Measurements from ENCODE around the gene SNPH.

SNPH gene

DNA sequence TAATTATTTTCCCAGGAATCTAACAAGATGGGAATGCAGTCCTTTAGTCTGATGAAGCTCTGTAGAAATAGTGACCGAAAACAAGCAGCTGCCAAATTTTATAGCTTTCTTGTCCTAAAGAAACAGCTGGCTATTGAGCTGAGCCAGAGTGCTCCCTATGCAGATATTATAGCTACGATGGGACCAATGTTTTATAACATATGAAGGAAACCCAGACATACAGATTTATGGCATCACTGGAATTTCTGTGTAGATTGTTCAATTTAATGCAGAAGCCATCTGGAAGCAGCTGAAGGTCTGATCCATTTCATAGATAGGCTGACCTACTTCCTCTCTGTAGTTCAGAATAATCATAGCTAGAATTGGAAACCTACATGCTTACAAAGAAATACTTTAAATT lies 11.8 kb upstream of the SNPH start:
- no peak for DNase-seq (ENCODE audit: low read depth, low spot score)
- no peak overlapping the region for H3K4me3 ChIP-seq (ENCODE audit: low read length)

DNA sequence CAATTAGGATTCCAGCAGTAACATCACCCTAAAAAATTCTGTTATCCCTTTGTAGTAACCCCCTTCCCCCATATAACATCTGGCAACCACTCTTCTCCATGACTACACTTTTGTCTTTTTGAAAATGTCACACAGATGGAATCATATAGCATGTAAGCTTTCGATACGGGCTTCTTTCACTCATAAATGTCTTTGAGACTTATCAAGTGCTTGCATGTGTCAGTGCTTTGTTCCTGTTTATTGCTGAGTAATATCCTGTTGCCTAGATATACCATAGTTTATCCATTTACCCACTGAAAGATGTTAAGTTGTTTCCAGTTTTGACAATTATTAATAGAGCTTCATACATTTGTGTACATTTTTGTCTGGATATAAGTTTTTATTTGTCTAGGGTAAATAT lies 10.4 kb upstream of the SNPH start:
- DNase-seq (ENCODE audit: low read depth, low spot score): no peak
- no peak overlapping the region for H3K4me3 ChIP-seq (ENCODE audit: low read length)

DNA sequence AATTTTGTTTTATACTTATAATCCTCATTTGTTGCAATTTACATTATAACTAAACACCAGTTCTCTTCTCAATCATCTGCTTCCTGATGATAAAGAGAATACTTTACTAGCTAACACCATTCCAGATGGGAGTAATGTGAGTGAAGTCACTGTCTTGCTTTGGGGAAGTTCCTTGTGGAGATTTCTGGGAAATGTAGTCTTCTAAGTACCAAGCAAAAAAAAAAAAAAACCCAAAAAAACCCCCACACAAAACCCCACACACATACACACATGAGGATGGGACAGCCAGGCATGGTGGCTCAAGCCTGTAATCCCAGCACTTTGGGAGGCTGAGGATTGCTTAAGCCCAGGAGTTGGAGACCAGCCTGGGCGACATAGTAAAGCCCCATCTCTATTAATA lies 2.2 kb upstream of the SNPH start:
- no peak overlapping the region for H3K4me3 ChIP-seq (ENCODE audit: low read length)
- DNase-seq (ENCODE audit: low read depth, low spot score): no peak

DNA sequence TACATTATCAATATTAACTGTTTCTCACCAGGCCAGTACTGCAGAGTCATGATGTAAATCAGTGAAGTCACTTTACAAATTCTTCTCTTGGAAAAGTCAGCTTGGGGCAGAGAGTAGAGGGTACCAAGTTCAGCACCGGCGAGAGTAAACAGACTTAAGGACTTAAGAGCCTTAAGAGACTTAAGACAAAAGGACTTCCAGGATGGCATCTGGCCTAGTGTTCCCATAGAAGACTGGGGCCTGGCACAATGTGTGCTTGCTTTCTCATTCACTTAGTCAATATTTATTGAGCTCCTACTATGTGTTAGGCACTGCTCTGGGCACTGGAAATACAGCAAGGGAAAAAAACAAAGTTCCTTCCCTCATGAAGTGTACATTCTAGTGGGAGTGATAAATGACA lies 1.4 kb upstream of the SNPH start:
- no peak overlapping the region for H3K4me3 ChIP-seq (ENCODE audit: low read length)
- no peak for DNase-seq (ENCODE audit: low read depth, low spot score)

DNA sequence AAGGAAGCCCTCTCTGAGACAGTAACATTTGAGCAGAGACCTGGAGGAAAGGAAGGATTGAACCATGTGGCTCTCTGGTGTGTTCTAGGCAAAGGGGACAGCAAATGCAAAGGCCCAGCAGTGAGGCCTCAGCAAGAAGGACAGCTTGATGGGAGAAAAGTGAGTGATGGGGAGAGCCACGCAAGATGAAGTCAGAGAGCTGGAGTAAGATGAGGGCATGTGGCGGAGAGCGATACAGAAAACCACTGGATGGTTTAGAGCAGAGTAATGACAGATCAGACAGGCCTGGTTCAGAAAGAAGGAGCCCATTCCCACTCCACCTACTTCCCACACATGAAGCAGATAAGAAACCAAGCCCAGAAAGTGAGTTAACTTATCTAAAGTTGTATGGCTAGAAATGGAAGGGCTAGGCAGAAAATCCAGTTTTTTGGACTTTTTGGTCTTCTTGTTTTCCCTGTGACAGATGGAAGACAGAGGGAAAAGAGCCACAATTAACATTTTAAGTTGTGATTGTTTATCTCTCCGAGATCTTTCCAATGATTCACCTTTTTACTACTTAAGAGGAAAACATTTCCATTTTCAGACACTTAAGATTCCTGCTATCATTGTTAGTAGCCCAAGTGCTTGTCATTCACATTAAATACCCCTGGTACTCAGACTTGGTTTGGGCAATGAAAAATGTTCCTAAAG lies 723 bp upstream of the SNPH start:
- peak overlapping the region; percentile 64 for H3K4me3 ChIP-seq (ENCODE audit: low read length)

DNA sequence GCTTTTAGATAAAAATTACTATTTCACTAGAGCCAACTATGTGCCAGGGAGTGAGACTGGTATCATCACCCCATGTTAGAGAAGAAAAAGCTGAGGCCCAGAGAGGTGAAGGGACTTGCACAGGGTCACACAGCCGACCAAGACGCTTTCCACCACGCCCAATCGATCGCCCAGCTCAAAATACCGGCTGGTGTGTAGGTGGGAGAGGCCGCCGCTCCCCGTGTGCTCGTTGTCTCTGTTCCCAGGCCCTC lies 253 bp upstream of the SNPH start:
- peak overlapping the region; percentile 64 for H3K4me3 ChIP-seq (ENCODE audit: low read length)

More for the DNA sequence above, 723 bp upstream of the SNPH start:
- no peak for DNase-seq (ENCODE audit: low read depth, low spot score)

DNA sequence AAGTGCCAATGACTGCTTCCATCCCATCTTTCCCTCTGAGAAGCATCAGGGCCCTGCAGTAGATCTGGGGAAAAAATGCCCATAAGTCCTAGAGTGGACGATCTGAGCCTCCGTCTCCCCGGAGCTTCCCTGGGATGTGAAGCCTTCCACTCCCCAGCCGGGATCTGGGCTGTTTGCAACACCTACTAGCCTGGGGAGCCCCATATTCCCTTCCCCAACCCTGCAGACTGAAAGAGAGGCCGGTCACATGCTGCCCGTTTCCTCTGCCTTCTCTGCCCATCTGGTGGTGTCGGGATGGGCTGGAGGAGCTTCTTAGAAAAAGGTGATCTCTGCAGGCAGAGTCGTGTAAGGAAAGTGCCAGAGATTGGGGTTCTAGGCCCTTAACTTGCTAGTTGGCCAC lies 1.1 kb downstream of the SNPH start:
- 0 out of 2 replicates have a peak overlapping the region, but pooled peaks have one; percentile 64 for H3K4me3 ChIP-seq (ENCODE audit: low read length)
- no peak for DNase-seq (ENCODE audit: low read depth, low spot score)

More for the DNA sequence above, 253 bp upstream of the SNPH start:
- no peak for DNase-seq (ENCODE audit: low read depth, low spot score)

DNA sequence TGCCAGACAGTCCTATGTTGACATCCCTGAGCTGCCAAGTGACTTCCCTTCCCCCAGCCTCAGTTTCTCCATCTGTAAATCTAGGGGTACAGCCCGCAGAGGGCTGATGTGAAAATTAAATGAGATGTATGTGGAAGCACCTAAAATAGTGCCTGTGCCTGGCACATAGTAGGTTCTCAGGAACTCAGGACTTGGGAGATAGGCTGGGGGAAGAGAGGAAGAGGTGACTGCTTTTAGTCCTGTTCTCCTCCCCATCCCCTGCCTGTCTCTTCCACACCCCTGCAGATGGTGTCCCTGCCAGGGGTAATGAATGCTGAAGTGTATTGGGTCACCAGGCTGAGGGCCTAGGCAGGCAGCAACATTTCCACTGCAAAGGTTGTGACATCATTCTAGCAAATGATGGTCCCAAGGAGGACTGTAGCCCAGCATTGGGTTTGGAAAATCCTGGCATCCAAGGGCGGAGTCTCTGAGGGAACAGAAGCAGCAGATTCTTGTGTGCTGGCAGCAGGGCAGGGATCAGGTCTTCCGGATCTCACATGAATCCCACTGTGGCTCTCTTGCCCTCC lies 1.8 kb downstream of the SNPH start:
- DNase-seq (ENCODE audit: low read depth, low spot score): no peak
- H3K4me3 ChIP-seq (ENCODE audit: low read length): no peak overlapping the region

DNA sequence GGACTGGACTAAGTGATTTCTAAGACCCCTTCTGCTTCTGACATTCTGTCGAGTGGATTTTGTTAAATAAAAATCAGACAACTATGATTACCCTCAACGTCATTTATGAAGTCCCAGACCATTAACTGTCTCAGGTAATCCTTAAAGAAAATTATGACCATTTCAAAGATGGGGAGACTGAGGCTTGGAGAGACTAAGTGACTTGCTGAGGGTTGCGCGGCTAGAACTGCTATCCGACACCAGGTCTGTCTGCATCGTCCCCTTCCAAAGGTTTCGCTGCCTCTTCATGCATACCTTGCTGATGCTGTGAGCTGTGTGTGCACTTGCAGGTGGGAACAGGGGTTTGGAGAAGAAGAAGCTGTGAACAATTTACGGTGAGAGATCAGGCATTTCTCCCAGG lies 3.1 kb downstream of the SNPH start:
- DNase-seq (ENCODE audit: low read depth, low spot score): no peak
- H3K4me3 ChIP-seq (ENCODE audit: low read length): no peak overlapping the region

DNA sequence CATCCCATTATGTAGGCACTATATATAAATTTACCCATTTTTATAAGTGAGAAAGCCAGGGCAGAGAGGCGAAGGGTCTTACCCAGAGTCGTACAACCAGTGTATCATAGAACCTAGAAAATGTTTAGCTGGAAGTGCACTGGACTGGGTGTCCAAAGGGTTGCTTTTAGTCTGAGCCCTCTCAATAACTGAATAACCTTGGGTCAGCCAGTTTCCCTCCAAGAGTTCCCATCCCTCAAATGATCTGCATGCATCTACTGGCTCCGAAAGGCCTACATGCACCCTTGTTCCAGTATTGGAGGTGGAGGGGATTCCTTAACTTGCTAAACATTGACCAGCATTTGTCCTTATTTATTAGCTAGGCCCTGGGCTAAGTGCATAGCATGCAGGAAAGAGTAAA lies 3.8 kb downstream of the SNPH start:
- no peak overlapping the region for H3K4me3 ChIP-seq (ENCODE audit: low read length)
- DNase-seq (ENCODE audit: low read depth, low spot score): no peak

DNA sequence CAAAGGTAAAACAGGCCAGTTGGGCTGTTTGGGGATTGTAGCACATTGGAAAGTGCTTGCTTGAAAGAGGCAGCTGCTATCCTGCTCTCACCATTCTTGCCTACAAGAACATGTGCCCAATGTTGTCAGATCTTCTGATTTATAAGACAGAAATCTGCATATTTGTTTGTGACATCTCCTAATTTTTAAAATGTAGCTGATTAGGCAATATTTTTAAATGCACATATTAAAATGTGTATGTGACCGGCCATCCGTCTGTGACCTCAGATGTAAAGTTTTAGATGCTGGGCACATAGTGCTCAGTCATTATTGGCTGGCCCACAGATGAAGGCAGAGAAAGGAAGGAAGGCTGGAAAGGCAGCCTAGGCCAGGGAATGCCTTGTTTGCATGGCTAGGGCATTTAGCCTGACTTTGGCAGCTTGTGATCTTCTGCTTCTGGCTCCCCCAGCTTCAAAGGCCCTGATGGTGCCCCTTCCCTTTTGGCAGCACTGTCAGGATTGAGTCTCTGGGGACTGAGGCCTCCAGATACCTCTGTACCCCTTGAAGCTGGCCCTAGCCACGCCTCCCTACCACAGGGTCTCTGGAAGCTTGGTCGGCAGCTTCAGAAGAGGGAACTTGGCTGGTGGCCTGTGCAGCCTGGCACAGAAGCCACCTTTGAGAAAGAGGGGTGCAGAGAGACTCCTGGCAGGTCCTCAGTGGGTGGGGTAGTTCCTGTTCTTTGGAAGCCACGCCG lies 6.4 kb downstream of the SNPH start:
- DNase-seq (ENCODE audit: low read depth, low spot score): no peak

DNA sequence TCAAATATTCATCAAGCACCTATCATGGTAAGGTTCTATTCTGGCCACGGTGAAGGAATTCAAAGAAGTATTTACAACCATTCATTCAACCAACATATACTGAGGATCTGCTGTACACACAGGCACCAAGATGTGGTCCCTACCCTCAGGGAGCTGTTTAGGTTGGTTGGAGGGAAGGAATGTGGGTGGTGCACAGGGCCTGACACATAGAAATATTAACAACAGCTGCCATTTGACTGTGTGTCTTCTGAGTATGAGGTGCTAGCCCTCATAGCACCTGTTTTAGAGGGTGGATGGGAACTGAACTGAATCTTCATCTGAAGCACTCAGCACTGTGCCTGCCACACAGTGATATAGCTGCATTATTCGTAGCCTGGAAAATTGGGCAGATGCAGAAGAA lies 7.3 kb downstream of the SNPH start:
- H3K4me3 ChIP-seq (ENCODE audit: low read length): no peak overlapping the region
- no peak for DNase-seq (ENCODE audit: low read depth, low spot score)

More for the DNA sequence above, 6.4 kb downstream of the SNPH start:
- H3K4me3 ChIP-seq (ENCODE audit: low read length): no peak overlapping the region

DNA sequence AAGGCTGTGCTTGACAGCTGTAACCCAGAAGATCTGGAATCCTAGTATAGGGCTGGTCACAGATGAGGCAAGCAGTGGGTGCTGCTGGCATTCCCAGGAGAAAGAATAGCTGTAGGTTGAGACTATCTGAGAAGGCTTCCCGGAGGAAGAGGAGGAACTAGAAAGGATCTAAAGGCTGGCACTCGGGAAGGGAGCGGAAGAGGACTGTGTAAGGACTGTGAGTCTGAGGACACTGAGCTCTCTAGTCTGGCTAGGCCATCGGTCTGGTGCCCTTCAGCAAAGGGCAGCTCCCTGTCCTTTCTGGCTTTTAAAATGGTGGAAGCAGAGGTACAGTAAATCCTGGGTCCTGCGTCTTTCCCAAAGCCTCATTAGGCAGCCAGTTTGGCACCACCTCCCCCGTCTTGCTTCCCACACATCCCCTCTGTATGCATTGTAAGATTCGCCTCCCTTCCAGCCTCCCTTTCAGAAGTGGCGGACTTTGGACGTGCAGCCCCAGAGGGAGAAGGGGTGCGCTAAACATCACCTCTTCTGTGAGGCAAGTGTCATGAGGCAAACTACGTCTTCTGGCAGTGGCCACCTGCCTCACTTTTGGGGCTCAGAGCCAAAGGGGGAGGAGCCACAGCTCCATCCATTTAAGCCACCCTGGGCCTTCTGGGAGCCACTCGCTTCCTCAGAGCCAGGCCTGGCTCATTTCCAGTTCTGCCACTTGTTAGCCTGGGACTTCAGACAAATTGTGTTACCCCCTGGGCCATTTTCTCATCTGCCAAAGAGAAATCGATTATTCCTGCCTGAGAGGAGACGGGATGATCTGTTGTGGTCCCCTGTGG lies 8.6 kb downstream of the SNPH start:
- H3K4me3 ChIP-seq (ENCODE audit: low read length): no peak overlapping the region
- DNase-seq (ENCODE audit: low read depth, low spot score): no peak

DNA sequence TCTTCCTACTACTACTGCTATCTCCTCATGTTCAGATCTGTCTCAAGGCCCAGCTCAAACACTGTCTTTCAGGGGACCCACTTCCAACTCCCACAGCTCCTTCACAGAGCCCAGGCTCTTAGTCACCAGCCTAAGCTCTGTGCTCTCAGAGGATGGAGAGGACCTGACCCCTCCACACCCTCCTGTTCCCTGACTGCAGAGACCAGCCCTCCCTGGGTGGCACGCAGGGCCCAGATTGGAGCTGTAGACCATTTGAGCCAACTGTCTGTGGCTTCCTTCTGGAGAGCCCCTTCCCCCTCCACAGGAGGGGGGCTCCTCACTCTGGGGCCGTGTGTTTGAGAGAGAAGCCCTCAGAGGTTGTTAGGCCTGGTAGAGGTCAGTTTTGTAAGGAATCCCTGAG lies 9.8 kb downstream of the SNPH start:
- H3K4me3 ChIP-seq (ENCODE audit: low read length): no peak overlapping the region
- DNase-seq (ENCODE audit: low read depth, low spot score): no peak

DNA sequence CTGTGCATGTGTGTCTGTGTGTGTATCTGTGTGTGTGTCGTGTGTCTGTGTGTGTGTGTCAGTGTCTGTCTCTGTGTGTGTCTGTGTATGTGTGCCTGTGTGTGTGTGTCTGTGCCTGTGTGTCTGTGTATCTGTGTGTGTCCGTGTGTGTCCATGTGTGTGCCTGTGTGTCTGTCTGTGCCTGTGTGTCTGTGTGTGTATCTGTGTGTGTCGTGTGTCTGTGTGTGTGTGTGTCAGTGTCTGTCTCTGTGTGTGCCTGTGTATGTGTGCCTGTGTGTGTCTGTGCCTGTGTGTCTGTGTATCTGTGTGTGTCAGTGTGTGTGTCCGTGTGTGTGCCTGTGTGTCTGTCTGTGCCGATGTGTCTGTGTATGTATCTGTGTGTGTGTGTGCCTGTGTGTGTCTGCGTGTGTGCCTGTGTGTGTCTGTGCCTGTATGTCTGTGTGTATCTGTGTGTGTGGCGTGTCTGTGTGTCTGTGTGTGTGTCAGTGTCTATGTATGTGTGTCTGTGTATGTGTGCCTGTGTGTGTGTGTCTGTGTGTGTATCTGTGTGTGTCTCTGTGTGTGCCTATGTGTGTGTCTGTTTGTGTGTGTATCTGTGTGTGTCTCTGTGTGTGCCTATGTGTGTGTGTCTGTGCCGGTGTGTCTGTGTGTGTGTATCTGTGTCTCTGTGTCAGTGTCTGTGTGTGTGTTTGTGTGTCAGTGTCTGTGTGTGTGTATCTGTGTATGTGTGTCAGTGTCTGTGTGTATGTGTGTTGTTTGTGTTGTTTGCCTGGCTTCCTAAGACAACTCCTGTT lies 11.6 kb downstream of the SNPH start:
- no peak for DNase-seq (ENCODE audit: low read depth, low spot score)
- H3K4me3 ChIP-seq (ENCODE audit: low read length): no peak overlapping the region

DNA sequence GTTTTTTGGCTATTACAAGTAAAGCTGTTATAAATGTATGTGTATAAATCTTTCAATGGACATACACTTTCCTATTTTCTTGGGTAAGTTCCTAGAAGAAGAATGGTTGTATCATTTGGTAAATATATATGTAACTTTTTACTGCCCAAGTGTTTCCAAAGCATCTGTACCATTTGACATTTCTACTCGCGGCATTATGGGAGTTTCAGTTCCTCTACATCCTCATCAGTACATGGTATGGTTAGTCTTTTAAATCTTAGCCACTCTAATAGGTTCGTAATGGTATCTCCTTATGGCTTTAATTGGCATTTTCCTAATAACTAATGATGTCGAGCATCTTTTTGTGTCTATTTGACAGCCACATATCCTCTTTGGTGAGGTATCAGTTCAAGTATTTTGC lies 12.9 kb downstream of the SNPH start:
- no peak overlapping the region for H3K4me3 ChIP-seq (ENCODE audit: low read length)
- no peak for DNase-seq (ENCODE audit: low read depth, low spot score)

DNA sequence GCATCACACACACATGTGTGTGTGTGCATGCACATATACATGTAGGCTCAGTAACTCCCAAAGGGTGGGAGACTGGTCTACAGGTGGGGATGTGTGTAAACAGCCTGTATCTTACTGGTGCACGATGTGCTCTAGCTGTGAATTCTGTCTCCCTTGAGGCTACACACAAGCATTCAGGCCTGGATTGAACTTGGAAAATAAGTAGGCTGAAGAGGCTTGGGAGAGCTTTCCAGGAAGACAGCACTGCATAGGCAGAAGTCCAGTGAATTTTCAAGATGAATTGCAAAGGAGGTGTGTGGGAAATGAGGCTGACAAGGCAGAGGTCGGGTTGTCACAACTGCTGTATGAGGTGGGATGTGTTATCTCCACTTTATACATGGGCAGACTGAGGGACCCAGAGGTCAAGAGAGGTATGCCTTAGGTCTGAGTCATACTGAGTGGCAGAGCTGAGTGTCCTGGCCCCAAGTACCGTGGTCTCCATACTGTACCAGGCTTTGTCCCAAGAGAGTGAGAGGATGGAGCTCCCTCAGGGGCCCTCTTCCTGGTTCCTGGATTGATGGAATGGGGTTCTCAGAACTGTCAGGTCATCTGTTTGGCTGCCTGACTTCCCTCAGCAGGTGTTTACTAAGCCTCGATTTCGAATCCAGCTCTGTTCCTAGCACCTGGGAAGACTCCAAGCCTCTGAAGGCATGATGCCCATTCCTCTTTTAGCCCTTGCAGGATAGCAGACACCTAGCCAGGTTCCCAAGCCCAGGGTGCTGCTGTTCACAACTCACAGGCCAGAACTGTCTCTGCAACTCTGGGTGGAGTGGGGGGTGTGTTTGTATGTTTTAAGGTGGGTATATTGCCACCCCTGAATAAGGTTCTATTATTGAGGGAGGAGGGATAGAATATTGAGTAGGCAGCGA lies 14.4 kb downstream of the SNPH start:
- DNase-seq (ENCODE audit: low read depth, low spot score): no peak
- H3K4me3 ChIP-seq (ENCODE audit: low read length): no peak overlapping the region

DNA sequence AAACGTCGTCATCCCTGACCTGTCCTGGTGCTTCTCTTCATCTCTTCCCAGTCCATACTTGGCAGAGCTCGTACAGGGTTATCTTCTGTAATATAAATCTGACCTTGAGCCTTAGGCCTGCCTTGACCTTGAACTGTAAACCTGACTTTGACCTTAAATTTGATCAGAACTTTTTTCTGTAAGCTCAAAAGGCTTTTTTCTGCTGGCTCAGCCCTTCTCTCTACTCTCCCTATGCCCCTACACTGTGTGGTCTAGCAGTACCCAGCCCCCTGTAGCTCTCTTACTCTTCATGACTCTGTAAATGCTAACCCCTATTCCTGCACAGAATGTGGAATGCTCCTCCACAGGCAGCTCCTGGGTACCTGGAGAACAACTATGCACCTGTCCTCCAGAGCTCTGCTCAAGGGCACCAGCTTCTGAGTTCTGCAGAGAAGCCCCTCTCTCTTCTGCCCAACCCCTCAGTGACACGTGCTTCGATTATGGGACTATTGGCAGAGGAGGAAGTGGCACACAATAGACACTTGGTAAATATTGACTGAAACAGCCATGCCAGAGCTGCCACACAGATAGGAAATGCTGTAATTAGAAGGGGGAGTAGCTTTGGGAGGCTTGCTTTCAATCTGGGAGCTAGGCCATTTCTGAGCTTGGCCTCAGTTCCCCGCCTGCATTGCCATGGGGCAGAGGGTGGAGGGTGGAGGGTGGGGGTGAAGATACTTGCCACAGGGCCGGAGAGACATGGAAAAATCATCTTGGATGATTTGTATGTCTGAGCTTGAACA lies 15.4 kb downstream of the SNPH start:
- H3K4me3 ChIP-seq (ENCODE audit: low read length): no peak overlapping the region
- DNase-seq (ENCODE audit: low read depth, low spot score): no peak

Data from Jurkat, Clone E6-1 (cell line).